AG10803 (cell line): ENCODE measurements around the gene EFHC1.

Source experiments
- DNase-seq: peaks from one replicate; pipeline ENCODE4 v3.0.0; 2010; ENCODE audit warnings: low read depth
- H3K4me3 ChIP-seq: 2 replicates; pipeline ENCODE4 v1.5.1; 2011; ENCODE audit warnings: mild to moderate bottlenecking, low read length, control low read depth
- TF ChIP-seq, protein P1 (sequence below): conservative IDR thresholded peaks from 2 replicates; pipeline ENCODE4 v1.5.1; 2011; ENCODE audit warnings: mild to moderate bottlenecking, low read length, control low read depth, inconsistent platforms

The EFHC1 gene

DNA sequence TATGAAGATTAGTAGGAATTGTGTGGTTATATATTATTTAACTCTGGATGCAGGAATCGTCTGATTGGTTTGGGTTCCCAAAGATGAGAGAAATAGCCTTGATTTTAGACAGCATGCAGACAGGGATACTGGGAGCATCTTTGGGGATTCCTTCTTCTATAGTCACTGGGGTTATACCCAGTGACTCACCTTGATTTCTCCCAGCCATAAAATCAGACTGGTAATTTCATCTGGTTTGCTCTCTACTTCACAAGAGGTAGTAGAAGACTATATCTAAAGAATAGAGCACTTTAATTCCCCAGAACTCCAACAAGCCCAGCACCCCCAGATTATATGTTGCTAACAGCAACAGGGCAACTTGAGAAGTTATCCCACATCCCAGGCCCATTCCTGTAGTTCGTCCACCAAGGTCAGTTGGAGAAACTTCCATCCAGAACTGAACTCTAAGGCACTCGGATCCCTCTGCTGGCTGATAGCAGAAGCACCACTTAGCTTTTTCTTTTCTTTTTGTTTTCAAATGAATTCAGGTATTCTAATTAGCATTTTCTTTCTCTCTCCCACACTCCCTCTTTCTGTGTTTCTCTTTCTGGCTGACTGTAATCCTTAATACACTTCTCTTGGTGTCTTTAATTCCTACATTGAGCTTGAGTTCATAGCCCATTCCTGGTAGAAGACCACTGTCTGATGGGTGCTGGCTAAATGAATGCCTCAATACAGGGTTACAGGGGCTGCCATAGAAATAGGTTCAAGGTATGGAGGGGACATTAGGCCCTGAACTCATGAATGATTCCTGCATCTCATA, 20.4 kb upstream of the EFHC1 start:
- no peak overlapping the region for H3K4me3 ChIP-seq
- DNase-seq = peak; percentile 68

DNA sequence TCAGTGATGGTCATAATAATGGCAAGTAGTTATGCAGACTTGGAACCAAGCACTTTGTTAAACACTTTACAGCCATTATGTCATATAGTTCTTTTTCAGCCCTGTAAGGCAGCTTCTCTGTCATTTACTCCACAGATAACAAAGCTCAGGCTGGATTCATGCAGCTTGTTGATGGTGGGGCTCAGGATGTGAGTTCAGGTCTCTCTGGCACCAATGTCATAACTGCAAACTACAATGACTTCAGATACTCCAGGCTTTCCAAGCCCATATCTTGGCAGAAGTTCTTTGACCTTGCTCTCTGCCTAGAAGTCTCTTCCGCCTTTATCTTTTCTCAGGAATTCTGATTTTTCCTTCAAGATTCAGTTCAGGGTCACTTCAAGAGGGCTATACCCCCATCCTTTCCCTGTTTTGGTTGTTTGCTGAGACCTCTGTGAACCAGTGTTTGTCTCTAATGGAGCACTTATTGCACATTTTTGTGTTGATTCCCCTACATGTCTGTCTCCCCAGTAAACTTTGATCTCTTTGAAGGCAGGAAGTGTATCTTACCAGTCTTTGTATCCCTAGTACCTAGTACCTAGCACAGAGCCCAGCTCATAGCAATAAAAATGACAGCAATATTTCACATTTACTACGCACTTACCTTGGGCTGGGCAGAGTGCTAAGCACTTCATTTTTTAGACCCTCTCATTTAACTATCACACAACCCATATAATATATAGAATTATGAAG, 19.7 kb upstream of the EFHC1 start:
- TF ChIP-seq, protein P1, sequence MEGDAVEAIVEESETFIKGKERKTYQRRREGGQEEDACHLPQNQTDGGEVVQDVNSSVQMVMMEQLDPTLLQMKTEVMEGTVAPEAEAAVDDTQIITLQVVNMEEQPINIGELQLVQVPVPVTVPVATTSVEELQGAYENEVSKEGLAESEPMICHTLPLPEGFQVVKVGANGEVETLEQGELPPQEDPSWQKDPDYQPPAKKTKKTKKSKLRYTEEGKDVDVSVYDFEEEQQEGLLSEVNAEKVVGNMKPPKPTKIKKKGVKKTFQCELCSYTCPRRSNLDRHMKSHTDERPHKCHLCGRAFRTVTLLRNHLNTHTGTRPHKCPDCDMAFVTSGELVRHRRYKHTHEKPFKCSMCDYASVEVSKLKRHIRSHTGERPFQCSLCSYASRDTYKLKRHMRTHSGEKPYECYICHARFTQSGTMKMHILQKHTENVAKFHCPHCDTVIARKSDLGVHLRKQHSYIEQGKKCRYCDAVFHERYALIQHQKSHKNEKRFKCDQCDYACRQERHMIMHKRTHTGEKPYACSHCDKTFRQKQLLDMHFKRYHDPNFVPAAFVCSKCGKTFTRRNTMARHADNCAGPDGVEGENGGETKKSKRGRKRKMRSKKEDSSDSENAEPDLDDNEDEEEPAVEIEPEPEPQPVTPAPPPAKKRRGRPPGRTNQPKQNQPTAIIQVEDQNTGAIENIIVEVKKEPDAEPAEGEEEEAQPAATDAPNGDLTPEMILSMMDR = no peak
- no peak overlapping the region for H3K4me3 ChIP-seq
- no peak for DNase-seq

More for the DNA sequence above, 20.4 kb upstream of the EFHC1 start:
- TF ChIP-seq, protein P1 = peak; percentile 95

DNA sequence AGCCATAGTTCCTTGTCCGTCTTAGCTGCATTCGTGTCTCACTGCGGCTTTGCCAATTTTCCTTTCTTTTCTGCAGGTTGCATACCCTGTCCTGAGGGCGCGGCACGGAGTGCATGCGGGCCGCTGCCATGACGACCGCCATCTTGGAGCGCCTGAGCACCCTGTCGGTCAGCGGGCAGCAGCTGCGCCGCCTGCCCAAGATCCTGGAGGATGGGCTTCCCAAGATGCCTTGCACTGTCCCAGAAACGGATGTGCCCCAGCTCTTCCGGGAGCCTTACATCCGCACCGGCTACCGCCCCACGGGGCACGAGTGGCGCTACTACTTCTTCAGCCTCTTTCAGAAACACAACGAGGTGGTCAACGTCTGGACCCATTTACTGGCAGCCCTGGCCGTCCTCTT, 17.1 kb upstream of the EFHC1 start:
- TF ChIP-seq, protein P1 = no peak
- no peak for DNase-seq
- no peak overlapping the region for H3K4me3 ChIP-seq

DNA sequence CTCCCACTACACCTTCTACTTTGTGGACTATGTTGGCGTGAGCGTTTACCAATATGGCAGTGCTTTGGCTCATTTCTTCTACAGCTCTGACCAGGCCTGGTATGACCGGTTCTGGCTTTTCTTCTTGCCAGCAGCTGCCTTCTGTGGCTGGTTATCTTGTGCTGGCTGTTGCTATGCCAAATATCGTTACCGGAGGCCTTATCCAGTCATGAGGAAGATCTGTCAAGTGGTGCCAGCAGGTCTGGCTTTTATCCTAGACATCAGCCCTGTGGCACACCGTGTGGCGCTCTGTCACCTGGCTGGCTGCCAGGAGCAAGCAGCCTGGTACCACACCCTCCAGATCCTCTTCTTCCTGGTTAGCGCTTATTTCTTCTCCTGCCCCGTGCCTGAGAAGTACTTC, 16.5 kb upstream of the EFHC1 start:
- DNase-seq = no peak
- TF ChIP-seq, protein P1 = no peak
- H3K4me3 ChIP-seq = no peak overlapping the region

DNA sequence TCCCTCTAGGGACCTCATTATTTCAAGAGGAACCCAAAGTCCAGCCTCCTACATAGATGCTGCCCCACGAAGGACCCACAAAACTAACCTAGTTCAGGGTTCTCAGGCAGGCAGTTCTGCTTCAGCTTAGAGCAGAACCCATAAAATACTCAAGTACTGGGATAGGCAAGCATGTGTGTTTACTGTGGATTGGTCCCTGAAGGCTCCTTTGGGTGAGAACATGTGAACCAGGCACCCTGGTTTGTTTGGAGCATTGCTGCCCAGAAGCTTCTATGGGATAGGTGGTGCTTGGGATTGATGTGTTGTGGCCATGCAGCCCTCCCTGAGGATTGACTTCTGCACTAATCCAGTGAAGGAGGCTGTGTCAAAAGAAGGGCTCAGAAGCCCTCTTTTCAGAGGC, 14.9 kb upstream of the EFHC1 start:
- TF ChIP-seq, protein P1 = no peak
- no peak overlapping the region for H3K4me3 ChIP-seq
- DNase-seq = no peak

DNA sequence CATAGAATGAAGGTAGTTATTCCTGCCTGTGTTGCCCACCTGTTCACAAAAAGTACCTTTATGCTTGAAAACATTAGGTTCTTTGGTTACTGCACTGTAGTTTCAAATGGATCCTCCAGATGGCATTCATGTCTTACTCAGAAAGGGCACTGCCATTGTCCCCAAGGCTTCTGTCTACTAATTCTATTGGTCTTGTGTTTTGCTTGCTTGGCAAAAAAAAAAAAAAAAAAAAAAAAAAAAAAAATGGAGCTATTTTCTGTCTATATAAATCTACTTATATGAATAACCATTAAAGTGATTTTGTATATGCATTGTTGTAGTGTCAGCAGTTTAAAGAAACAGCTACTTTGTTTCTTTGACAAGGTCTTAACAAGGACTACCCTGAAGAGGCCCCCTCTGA, 12.7 kb upstream of the EFHC1 start:
- TF ChIP-seq, protein P1 = peak; percentile 74
- peak; percentile 63 for DNase-seq
- no peak overlapping the region for H3K4me3 ChIP-seq

DNA sequence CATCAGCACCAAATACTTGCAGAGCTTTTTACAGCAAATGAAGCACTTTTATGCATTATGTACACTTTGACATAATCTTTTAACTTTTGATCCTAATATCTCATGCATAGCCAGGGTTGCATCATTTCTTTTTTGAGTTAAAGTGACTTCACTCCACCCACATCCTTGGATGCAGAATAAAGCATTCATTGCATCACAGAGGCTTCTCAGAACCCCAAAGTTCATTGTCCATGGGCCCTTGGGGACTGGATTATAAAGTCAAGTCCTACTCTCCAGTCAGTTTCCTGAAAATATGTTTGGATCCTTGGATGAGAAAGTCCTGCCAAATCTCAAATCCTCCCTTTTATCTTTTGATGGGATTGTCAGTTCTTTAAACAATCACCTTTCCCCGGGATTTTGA, 10.6 kb upstream of the EFHC1 start:
- DNase-seq = peak; percentile 32
- H3K4me3 ChIP-seq = no peak overlapping the region

More for the DNA sequence above, 10.6 kb upstream of the EFHC1 start:
- TF ChIP-seq, protein P1 = no peak
